ENCODE data around the gene KCTD15. TPM values are rescaled to one million over a fixed set of nuclear protein-coding genes. Genes with fewer than 3 reads are reported as not detected.

Gene KCTD15
- total RNA-seq, 4 donors from 2014 or later = 6.7 to 51.0 (median 22.1) TPM

GRCh38 chr19:33802801-33803200 lies 6.1 kb downstream of the KCTD15 start:
- Histone ChIP-seq H3K27me3 (no peaks in the 10 kb centered on the region), H3K27ac (no peak overlapping the region), H3K36me3 (peaks cover 0 to 66% (median 0%) of the 10 kb centered on the region in 3 donors), H3K4me3 (no peak overlapping the region), H3K4me1 (peaks cover 0 to 21% (median 5%) of the 10 kb centered on the region in 4 donors), H3K9me3 (no peaks in the 10 kb centered on the region)
- DNase-seq (ENCODE audit: low spot score in 2 of 2) = no peak
- 70 to 92% methylated on average over 1 of the region's 1 CpG for whole genome bisulfite sequencing, 2 donors
- no peak for TF ChIP-seq POLR2A (IDR thresholded peaks at IDR 0.05)
- no peak for TF ChIP-seq EP300 (IDR thresholded peaks at IDR 0.05)

DNA sequence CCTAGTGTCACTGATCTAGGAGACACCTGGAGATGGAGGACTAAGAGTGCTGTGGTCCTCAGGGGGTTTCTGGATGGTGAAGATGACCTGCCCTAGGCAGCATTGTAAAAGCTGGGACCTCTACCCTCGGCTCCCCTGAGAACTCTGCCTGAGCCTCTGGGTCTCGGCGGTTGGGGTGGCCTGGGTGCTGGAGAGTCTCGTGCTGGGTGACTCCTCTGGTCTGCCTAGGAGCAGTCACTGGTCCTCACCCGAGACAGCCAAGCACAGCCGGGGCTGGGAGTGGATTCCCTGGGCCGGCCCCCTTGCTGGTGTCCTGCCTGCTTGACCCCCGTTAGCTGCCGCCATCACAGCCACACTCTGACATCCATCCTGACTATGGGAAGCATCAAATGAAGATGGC lies 6.7 kb downstream of the KCTD15 start:
- Histone ChIP-seq H3K27ac (no peak overlapping the region), H3K4me1 (peaks cover 0 to 15% (median 3%) of the 10 kb centered on the region in 4 donors), H3K4me3 (no peak overlapping the region), H3K27me3 (no peaks in the 10 kb centered on the region), H3K36me3 (peaks cover 0 to 72% (median 0%) of the 10 kb centered on the region in 3 donors), H3K9me3 (no peaks in the 10 kb centered on the region)
- TF ChIP-seq, protein P1, sequence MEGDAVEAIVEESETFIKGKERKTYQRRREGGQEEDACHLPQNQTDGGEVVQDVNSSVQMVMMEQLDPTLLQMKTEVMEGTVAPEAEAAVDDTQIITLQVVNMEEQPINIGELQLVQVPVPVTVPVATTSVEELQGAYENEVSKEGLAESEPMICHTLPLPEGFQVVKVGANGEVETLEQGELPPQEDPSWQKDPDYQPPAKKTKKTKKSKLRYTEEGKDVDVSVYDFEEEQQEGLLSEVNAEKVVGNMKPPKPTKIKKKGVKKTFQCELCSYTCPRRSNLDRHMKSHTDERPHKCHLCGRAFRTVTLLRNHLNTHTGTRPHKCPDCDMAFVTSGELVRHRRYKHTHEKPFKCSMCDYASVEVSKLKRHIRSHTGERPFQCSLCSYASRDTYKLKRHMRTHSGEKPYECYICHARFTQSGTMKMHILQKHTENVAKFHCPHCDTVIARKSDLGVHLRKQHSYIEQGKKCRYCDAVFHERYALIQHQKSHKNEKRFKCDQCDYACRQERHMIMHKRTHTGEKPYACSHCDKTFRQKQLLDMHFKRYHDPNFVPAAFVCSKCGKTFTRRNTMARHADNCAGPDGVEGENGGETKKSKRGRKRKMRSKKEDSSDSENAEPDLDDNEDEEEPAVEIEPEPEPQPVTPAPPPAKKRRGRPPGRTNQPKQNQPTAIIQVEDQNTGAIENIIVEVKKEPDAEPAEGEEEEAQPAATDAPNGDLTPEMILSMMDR (IDR thresholded peaks at IDR 0.05) = no peak
- TF ChIP-seq EP300 (IDR thresholded peaks at IDR 0.05) = no peak
- no peak for TF ChIP-seq POLR2A (IDR thresholded peaks at IDR 0.05)
- 80 to 85% methylated on average over 7 to 9 of the region's 9 CpGs for WGBS, 2 donors
- no peak for DNase-seq (ENCODE audit: low spot score in 2 of 2)

DNA sequence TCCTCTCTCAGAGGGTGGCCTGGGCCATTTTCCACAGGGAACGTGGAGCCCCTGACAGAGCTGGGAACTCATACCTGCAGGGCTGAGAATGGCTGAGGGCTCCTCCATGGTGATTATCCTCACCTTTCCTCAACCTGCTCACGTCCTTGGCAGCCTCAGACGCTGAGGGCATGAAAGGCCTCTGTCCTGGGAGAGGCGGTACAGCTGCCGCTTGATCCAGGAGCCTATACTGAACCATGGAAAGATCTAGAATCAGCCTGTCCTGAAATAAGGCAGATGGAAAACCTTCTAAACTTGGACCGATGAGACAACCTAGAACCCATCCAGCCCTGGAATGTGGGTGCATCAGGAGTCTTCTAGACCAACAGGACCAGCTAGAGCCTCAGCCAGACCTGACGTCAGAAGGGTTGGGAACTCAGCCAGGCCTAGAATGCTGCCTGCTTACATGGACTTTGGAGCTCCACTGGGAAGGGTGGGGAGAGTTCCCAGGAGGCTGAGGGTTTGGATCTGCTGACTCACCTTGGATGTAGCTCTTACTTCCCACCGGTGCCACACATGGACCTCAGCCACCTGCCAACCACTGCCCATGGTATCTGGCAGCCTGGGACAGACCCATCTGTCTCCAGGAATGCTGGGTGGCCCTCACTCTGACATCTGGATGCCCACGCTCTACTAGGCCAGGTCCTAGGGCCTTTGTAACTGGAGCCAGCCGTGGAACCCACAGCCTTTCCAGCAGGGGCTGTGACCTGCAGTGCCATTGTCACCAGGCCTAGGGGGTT lies 7.5 kb downstream of the KCTD15 start:
- H3K4me1 ChIP-seq = peaks cover 0 to 7% (median under 1%) of the 10 kb centered on the region in 4 donors
- H3K36me3 ChIP-seq = peaks cover 0 to 80% (median 0%) of the 10 kb centered on the region in 3 donors
- no peak for TF ChIP-seq EP300 (IDR thresholded peaks at IDR 0.05)
- TF ChIP-seq, protein P1 (IDR thresholded peaks at IDR 0.05) = no peak
- no peak for TF ChIP-seq POLR2A (IDR thresholded peaks at IDR 0.05)
- no peaks in the 10 kb centered on the region for H3K27me3 ChIP-seq
- H3K27ac ChIP-seq = no peak overlapping the region
- no peak overlapping the region for H3K4me3 ChIP-seq
- no peaks in the 10 kb centered on the region for H3K9me3 ChIP-seq
- DNase-seq (ENCODE audit: low spot score in 2 of 2) = peak; percentile 25 to 31
- 71 to 75% methylated on average over 10 of the region's 10 CpGs for WGBS, 2 donors

- no peak overlapping the region for H3K4me3 ChIP-seq
- H3K9me3 ChIP-seq = no peaks in the 10 kb centered on the region
- peaks cover 0 to 3% (median 0%) of the 10 kb centered on the region in 4 donors for H3K4me1 ChIP-seq
- H3K27ac ChIP-seq = no peak overlapping the region
- H3K27me3 ChIP-seq = no peaks in the 10 kb centered on the region
- TF ChIP-seq, protein P1 (IDR thresholded peaks at IDR 0.05) = no peak
- no peak for TF ChIP-seq POLR2A (IDR thresholded peaks at IDR 0.05)
- TF ChIP-seq EP300 (IDR thresholded peaks at IDR 0.05) = no peak
- peaks cover 0 to 91% (median 0%) of the 10 kb centered on the region in 3 donors for H3K36me3 ChIP-seq
- WGBS, 2 donors = 81 to 100% methylated on average over 1 to 3 of the region's 3 CpGs
- no peak for DNase-seq (ENCODE audit: low spot score in 2 of 2)
Measured at GRCh38 chr19:33805313-33805712, 8.6 kb downstream of the KCTD15 start.

GRCh38 chr19:33805840-33806433 lies 9.3 kb downstream of the KCTD15 start:
- DNase-seq (ENCODE audit: low spot score in 2 of 2) = no peak
- Histone ChIP-seq H3K36me3 (peaks cover 0 to 96% (median 0%) of the 10 kb centered on the region in 3 donors), H3K4me3 (no peak overlapping the region), H3K9me3 (no peaks in the 10 kb centered on the region), H3K27ac (no peak overlapping the region), H3K4me1 (peaks cover 0 to 3% (median 0%) of the 10 kb centered on the region in 4 donors), H3K27me3 (no peaks in the 10 kb centered on the region)
- WGBS, 2 donors = 82 to 87% methylated on average over 9 of the region's 9 CpGs
- TF ChIP-seq POLR2A (IDR thresholded peaks at IDR 0.05) = no peak
- TF ChIP-seq, protein P1 (IDR thresholded peaks at IDR 0.05) = no peak
- no peak for TF ChIP-seq EP300 (IDR thresholded peaks at IDR 0.05)

Measured in tibial nerve (tissue), 4 donors.